Measurements from ENCODE around the gene GNPTAB.

Gene GNPTAB

DNA sequence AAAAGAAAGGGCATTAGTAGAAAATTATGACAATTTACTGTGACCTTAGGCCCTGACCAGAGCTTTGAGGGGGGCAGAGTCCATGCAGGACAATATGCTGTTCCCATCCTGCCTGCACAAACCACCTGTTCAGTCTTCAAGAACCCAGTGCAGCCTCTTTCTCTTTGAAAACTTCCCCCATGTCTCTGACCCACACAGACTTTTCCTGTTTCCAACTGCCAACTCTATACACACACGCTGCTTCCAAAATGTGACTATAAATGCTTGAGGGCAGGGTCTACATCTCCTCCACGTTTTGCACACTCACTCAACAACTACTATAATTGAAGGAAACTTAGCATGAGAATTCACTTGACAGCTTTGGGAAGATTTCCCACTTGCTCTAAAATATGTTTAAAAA lies 54.9 kb downstream of the GNPTAB start:
- DNase-seq (ENCODE audit: low read depth in 1 of 2, low spot score in 1 of 2): no peak

GRCh38 chr12:101773650-101774162 lies 57.1 kb downstream of the GNPTAB start:
- DNase-seq (ENCODE audit: low read depth in 1 of 2, low spot score in 1 of 2): peak; percentile 11 to 45

GRCh38 chr12:101772012-101772775 lies 58.6 kb downstream of the GNPTAB start:
- DNase-seq (ENCODE audit: low read depth in 1 of 2, low spot score in 1 of 2): no peak

DNA sequence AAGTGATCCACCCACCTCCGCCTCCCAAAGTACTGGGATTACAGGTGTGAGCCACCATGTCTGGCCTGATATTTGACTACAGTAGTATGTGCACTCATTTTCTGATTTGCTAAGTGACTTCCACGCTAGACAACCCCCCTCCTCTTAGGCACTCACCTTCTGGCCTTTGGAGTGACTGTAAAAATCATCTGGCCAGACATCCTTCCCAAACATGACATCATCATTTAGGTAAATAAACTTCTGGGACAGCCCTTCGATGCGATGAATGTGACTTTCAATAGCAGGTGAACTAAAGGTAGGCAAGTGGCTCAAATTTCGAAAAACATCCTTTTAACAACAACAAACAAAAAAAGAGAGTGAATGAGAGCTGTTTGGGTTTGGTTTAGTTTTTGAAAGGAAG lies 60.9 kb downstream of the GNPTAB start:
- DNase-seq (ENCODE audit: low read depth in 1 of 2, low spot score in 1 of 2): no peak

GRCh38 chr12:101768781-101769180 lies 62.0 kb downstream of the GNPTAB start:
- DNase-seq (ENCODE audit: low read depth in 1 of 2, low spot score in 1 of 2): no peak

DNA sequence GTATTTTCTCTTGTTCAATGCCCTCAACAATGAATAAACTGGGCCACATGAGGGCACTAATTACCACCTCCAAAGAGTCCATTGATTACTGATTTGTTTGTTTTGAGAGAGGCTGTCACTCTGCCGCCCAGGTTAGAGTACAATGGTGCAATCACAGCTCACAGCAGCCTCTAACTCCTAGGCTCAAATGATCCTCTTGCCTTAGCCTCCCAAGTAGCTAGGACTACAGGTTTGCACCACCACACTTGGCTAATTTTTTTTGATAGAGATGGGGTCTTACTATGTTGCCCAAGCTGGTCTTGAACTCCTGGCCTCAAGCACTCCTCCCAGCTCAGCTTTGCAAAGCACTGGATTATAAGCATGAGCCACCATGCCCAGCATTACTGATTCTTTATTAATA lies 63.2 kb downstream of the GNPTAB start:
- DNase-seq (ENCODE audit: low read depth in 1 of 2, low spot score in 1 of 2): no peak

GRCh38 chr12:101764051-101764792 lies 66.5 kb downstream of the GNPTAB start:
- no peak for DNase-seq (ENCODE audit: low read depth in 1 of 2, low spot score in 1 of 2)

DNA sequence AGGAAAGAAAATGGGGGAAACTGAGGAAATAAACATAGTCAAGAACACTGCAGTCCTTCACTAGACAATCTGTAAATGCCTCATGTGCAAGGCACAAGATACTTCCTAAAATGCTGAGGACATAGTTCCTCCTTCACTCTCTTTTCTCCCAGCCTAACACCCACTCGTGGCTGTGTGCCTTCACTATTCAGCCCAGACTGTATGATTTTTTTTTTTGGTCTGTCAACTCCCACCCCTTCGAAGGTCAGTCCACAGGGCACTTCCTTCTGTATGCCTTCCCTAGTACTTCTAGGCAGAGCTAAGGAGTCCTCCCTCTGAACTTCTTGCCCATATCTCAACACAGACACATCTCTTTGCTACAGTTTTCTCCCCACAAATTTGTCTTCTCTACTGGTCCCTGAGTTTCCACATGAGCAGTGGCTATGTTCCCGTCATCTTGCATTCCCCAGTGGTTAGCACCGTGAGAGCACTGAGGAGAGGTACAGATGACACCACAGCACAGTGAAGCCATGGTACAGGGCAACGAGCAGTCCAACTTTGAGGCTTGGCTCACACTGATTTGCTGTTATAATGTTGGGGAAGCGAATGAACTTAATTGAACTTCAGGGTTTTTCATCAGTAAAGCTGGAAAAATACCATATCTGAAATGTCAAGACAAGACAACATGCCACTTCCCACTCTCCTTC lies 67.4 kb downstream of the GNPTAB start:
- DNase-seq (ENCODE audit: low read depth in 1 of 2, low spot score in 1 of 2): no peak

DNA sequence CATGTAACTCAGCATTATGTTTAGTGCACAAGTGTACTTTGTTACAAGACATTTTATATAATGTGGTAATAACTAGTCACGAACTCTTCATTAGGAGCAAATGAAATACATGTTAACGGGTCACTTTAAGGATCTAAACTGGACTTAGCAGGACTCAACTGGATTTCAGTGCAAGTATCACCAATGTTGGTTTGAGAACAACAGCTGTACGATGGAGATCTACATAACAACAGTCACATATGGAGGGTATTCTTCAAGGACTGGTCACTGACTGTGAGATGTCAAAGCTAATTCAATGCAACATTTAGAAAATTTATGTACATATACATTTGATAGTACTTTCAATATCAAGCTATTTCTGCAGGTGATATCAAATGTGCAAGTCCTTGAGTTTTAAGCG lies 69.0 kb downstream of the GNPTAB start:
- DNase-seq (ENCODE audit: low read depth in 1 of 2, low spot score in 1 of 2): no peak

- DNase-seq (ENCODE audit: low read depth in 1 of 2, low spot score in 1 of 2): no peak
These were observed 69.4 kb downstream of the GNPTAB start for GRCh38 chr12:101761350-101761749.

DNA sequence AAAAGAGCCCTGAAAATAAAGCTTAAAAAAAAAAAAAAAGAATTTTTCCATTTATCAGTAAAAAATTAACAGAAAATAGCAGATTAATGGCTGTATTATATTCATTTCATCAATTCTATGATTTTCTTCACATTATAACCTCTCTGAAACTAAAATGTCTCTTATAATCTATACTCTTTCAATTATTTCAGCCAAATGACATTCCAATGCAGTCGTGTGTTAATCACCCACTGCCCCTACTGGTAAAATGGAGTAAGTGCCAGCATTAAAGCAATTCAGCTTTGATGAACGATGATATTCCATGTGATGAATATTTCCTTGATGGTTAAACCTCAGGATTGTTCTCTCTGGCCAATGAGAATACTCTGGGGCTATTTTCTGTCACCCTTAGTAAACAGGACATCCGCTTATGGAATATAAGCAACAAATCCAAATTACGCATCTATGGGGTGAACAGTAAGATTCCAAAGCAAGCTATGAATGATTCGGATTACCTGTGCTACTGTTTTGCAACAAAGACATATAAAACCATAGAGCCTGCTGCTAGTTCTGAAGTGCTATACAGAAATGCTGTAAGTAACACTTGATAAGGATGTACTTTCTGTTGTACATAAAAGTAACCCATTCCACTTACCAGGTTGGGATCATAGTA lies 71.2 kb downstream of the GNPTAB start:
- DNase-seq (ENCODE audit: low read depth in 1 of 2, low spot score in 1 of 2): no peak

GRCh38 chr12:101750152-101750551 lies 80.6 kb downstream of the GNPTAB start:
- no peak for DNase-seq (ENCODE audit: low read depth in 1 of 2, low spot score in 1 of 2)

GRCh38 chr12:101749657-101750056 lies 81.1 kb downstream of the GNPTAB start:
- no peak for DNase-seq (ENCODE audit: low read depth in 1 of 2, low spot score in 1 of 2)

GRCh38 chr12:101748907-101749306 lies 81.9 kb downstream of the GNPTAB start:
- DNase-seq (ENCODE audit: low read depth in 1 of 2, low spot score in 1 of 2): no peak

GRCh38 chr12:101747697-101748096 lies 83.1 kb downstream of the GNPTAB start:
- DNase-seq (ENCODE audit: low read depth in 1 of 2, low spot score in 1 of 2): no peak

DNA sequence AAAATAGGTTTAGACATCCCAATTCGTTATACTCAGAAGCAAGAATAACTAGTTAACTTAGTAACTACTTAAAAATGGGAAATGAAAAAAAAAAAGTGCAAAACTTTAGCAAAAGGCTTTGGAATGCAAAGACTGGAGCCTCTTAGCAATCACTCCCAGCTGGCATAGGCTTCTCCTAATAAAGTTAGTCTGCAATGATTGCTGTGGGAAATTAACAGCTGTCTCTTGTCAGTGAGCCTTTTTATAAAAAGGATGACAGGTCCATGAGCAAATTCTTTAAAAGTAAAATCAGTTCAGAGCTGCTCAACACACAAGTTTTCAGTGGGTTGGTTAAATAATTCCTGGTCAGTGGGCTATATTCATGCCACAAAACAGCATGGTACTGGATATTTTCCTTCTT lies 84.1 kb downstream of the GNPTAB start:
- no peak for DNase-seq (ENCODE audit: low read depth in 1 of 2, low spot score in 1 of 2)

DNA sequence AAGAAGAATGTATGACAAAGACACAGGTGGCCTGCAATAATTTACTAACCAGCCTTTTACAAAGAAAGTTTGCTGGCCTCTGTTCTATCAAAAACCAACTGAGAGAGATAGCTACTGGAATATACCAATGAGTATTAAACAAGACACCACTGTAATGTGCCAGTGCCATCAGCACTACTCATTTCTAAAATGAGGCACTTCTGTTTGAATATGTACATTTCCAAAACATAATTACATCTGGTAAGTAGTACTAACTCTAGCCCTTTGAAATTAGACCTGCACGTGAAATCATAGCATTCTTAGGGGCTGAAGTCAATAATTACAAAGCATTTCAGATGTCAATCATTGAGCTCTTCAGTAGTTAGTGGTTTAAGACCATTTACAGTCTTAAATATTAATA lies 84.6 kb downstream of the GNPTAB start:
- DNase-seq (ENCODE audit: low read depth in 1 of 2, low spot score in 1 of 2): no peak

DNA sequence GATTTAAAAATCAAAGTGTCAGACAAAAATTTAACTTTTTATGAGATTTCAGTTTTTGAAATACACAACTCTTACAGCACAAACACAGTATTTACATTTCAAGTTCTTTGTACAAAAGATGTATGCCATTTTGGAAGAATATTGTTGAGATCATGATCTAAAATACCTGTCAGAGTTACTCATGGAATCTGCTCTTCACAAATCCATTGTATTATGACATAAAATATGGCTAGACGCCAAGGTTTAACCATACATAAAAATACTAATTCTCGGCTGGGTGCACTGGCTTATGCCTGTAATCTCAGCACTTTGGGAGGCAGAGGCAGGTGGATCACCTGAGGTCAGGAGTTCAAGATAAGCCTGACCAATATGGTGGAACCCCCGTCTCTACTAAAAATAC lies 85.3 kb downstream of the GNPTAB start:
- no peak for DNase-seq (ENCODE audit: low read depth in 1 of 2, low spot score in 1 of 2)

DNA sequence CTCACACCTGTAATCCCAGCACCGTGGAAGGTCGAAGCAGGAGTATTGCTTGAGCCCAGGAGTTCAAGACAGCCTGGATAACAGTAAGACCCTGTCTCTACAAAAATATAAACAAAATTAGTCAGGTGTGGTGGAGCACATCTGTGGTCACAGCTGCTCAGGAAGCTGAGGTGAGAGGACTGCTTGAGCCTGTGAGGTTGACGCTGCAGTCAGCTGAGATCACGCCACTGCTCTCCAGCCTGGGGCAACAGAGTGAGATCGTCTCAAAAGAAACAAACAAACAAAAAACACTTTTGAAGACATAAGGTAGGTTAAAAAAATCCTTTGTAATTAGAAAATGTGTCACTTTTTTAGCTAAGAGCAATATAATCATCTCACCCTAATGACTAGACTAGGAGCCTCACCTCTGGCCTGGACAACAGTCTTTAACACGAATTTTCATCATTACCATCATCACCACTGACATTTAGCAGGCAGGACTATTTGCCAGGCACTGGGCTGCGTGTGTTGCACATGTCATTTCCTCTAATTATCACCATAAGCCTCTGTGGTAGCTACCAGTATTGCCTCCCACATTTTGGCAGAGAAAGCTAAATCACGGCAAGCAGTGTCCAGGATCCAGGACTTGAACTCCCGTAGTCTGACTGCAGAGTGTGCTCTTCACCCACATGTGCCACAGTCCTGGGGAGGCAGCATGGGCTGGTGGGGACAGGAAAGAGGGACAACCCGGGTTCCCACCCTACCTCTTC lies 86.9 kb downstream of the GNPTAB start:
- DNase-seq (ENCODE audit: low read depth in 1 of 2, low spot score in 1 of 2): no peak

- no peak for DNase-seq (ENCODE audit: low read depth in 1 of 2, low spot score in 1 of 2)
These were observed 87.5 kb downstream of the GNPTAB start for GRCh38 chr12:101743242-101743641.

GRCh38 chr12:101740980-101741379 lies 89.8 kb downstream of the GNPTAB start:
- no peak for DNase-seq (ENCODE audit: low read depth in 1 of 2, low spot score in 1 of 2)
